ENCODE results near the gene KCNK17. TPM values are rescaled to one million over a fixed set of nuclear protein-coding genes. Genes with fewer than 3 reads are reported as not detected.

KCNK17 gene
- total RNA-seq: 3.7 TPM
- long read RNA-seq, transcript KCNK17-201 (5 exons, 1,658 nt): major isoform, 7 of 11 reads
- long read RNA-seq, partial matches to known transcripts: 1 of 11 reads
- long read RNA-seq, other reads (novel, unspliced or antisense): 3 of 11 reads

- Histone ChIP-seq H3K36me3 (no peaks in the 10 kb centered on the region), H3K27me3 (peaks cover 22% of the 10 kb centered on the region), H3K4me1 (peaks cover 12% of the 10 kb centered on the region), H3K4me3 (peak within 1 kb of the TSS; percentile 41), H3K27ac (no peak within 1 kb of the TSS), H3K9me3 (no peaks in the 10 kb centered on the region)
- no peak for DNase-seq
- no peak for TF ChIP-seq CTCF (IDR thresholded peaks at IDR 0.05)
- intact Hi-C loops (cut with DNase I): no loop called here
- ATAC-seq: no peak
Measured at GRCh38 chr6:39314273-39314795, at the start of gene KCNK17. KCNK17 (minus strand) TSS chr6:39314419; CDS start chr6:39314320, 99 bp downstream.

GRCh38 chr6:39363280-39363679 lies 49.1 kb upstream of the KCNK17 start:
- TF ChIP-seq CTCF (IDR thresholded peaks at IDR 0.05): no peak
- DNase-seq (no peak), ATAC-seq (no peak)
- H3K36me3 ChIP-seq: no peaks in the 10 kb centered on the region
- H3K4me1 ChIP-seq: peaks cover under 1% of the 10 kb centered on the region
- H3K27ac ChIP-seq: no peak overlapping the region
- no peaks in the 10 kb centered on the region for H3K27me3 ChIP-seq
- no peaks in the 10 kb centered on the region for H3K9me3 ChIP-seq
- no peak overlapping the region for H3K4me3 ChIP-seq
- intact Hi-C loops (cut with DNase I): no loop called here

GRCh38 chr6:39362487-39362865 lies 48.3 kb upstream of the KCNK17 start:
- DNase-seq (no peak), ATAC-seq (no peak)
- Histone ChIP-seq H3K27ac (no peak overlapping the region), H3K27me3 (no peaks in the 10 kb centered on the region), H3K36me3 (no peaks in the 10 kb centered on the region), H3K4me3 (no peak overlapping the region), H3K4me1 (peaks cover 6% of the 10 kb centered on the region), H3K9me3 (no peaks in the 10 kb centered on the region)
- no peak for TF ChIP-seq CTCF (IDR thresholded peaks at IDR 0.05)
- intact Hi-C loops (cut with DNase I): no loop called here

GRCh38 chr6:39361657-39362486 lies 47.7 kb upstream of the KCNK17 start:
- H3K4me3 ChIP-seq: no peak overlapping the region
- peaks cover 6% of the 10 kb centered on the region for H3K4me1 ChIP-seq
- H3K9me3 ChIP-seq: no peaks in the 10 kb centered on the region
- peak; percentile 79 for TF ChIP-seq CTCF (IDR thresholded peaks at IDR 0.05)
- ATAC-seq: peak; percentile 93
- H3K27me3 ChIP-seq: no peaks in the 10 kb centered on the region
- H3K27ac ChIP-seq: no peak overlapping the region
- intact Hi-C loops (cut with DNase I): no loop called here
- DNase-seq: peak; percentile 78
- H3K36me3 ChIP-seq: no peaks in the 10 kb centered on the region

- Histone ChIP-seq H3K27me3 (no peaks in the 10 kb centered on the region), H3K9me3 (no peaks in the 10 kb centered on the region), H3K36me3 (no peaks in the 10 kb centered on the region), H3K4me3 (no peak overlapping the region), H3K4me1 (peaks cover 6% of the 10 kb centered on the region), H3K27ac (no peak overlapping the region)
- intact Hi-C loops (cut with DNase I): no loop called here
- DNase-seq (peak; percentile 36), ATAC-seq (no peak)
- TF ChIP-seq CTCF (IDR thresholded peaks at IDR 0.05): no peak
Measured at GRCh38 chr6:39360378-39360777, 46.2 kb upstream of the KCNK17 start.
